HUES64 (cell line): ENCODE results near the gene TMOD1.

Experiments used
- H3K27ac ChIP-seq: 2 replicates; pipeline ENCODE4 v1.7.0; 2013; ENCODE audit warnings: low read depth, low read length, inconsistent platforms
- H3K27me3 ChIP-seq: 2 replicates; pipeline ENCODE4 v1.6.1; 2013; ENCODE audit warnings: mild to moderate bottlenecking, low read length; ENCODE audit not compliant: insufficient read depth
- H3K36me3 ChIP-seq: 2 replicates; pipeline ENCODE4 v1.6.1; 2013; ENCODE audit warnings: mild to moderate bottlenecking, low read length; ENCODE audit not compliant: insufficient read depth
- H3K4me1 ChIP-seq: 2 replicates; pipeline ENCODE4 v1.6.1; 2013; ENCODE audit warnings: mild to moderate bottlenecking, low read length, moderate library complexity; ENCODE audit not compliant: insufficient read depth
- H3K4me3 ChIP-seq: 2 replicates; pipeline ENCODE4 v1.5.1; 2013; ENCODE audit warnings: mild to moderate bottlenecking, low read length, moderate library complexity
- H3K9ac ChIP-seq: 2 replicates; pipeline ENCODE4 v1.6.1; 2013; ENCODE audit warnings: mild to moderate bottlenecking, low read depth, low read length
- H3K9me3 ChIP-seq: 2 replicates; pipeline ENCODE4 v1.6.1; 2013; ENCODE audit warnings: low read depth, low read length; ENCODE audit not compliant: insufficient read depth
- WGBS: fragments of 150-250, 120-280 bp; methylation state at CpG from one replicate; pipeline ENCODE4 v1.1.7; 2013; ENCODE audit warnings: missing lambda C conversion rate; 5-methylcytosine and 5-hydroxymethylcytosine counted together

TMOD1 gene

GRCh38 chr9:97534961-97535594 is 33.6 kb downstream of the TMOD1 start:
- H3K4me1 ChIP-seq: no peaks in the 10 kb centered on the region
- H3K27me3 ChIP-seq: no peaks in the 10 kb centered on the region
- 92% methylated on average over 10 of the region's 10 CpGs for WGBS
- no peaks in the 10 kb centered on the region for H3K9me3 ChIP-seq
- no peak overlapping the region for H3K27ac ChIP-seq
- H3K4me3 ChIP-seq: no peak overlapping the region
- no peak overlapping the region for H3K9ac ChIP-seq
- no peaks in the 10 kb centered on the region for H3K36me3 ChIP-seq

GRCh38 chr9:97535771-97536170 is 34.3 kb downstream of the TMOD1 start:
- H3K9me3 ChIP-seq: no peaks in the 10 kb centered on the region
- WGBS: 80% methylated on average over 5 of the region's 5 CpGs
- no peak overlapping the region for H3K9ac ChIP-seq
- H3K36me3 ChIP-seq: no peaks in the 10 kb centered on the region
- H3K4me3 ChIP-seq: no peak overlapping the region
- H3K27ac ChIP-seq: no peak overlapping the region
- no peaks in the 10 kb centered on the region for H3K27me3 ChIP-seq
- H3K4me1 ChIP-seq: no peaks in the 10 kb centered on the region

- WGBS: 87% methylated on average over 9 of the region's 9 CpGs
- H3K36me3 ChIP-seq: no peaks in the 10 kb centered on the region
- H3K4me3 ChIP-seq: no peak overlapping the region
- no peak overlapping the region for H3K9ac ChIP-seq
- H3K27me3 ChIP-seq: no peaks in the 10 kb centered on the region
- H3K4me1 ChIP-seq: no peaks in the 10 kb centered on the region
- no peaks in the 10 kb centered on the region for H3K9me3 ChIP-seq
- H3K27ac ChIP-seq: no peak overlapping the region
Measured at GRCh38 chr9:97536480-97536879, 35.0 kb downstream of the TMOD1 start.

GRCh38 chr9:97543561-97543960 is 42.1 kb downstream of the TMOD1 start:
- Histone ChIP-seq H3K4me3 (no peak overlapping the region), H3K36me3 (no peaks in the 10 kb centered on the region), H3K9ac (no peak overlapping the region), H3K27me3 (no peaks in the 10 kb centered on the region), H3K9me3 (no peaks in the 10 kb centered on the region), H3K4me1 (0 out of 2 replicates have a peak, but pooled peaks cover 4% of the 10 kb centered on the region), H3K27ac (no peak overlapping the region)
- WGBS: 38% methylated on average over 1 of the region's 1 CpG

- Histone ChIP-seq H3K27ac (no peak overlapping the region), H3K36me3 (no peaks in the 10 kb centered on the region), H3K9me3 (no peaks in the 10 kb centered on the region), H3K27me3 (no peaks in the 10 kb centered on the region), H3K4me3 (no peak overlapping the region), H3K4me1 (0 out of 2 replicates have a peak, but pooled peaks cover 4% of the 10 kb centered on the region), H3K9ac (no peak overlapping the region)
- 74% methylated on average over 8 of the region's 8 CpGs for WGBS
Measured at GRCh38 chr9:97545486-97545885, 44.0 kb downstream of the TMOD1 start.

GRCh38 chr9:97547098-97547829 is 45.8 kb downstream of the TMOD1 start:
- Histone ChIP-seq H3K27me3 (no peaks in the 10 kb centered on the region), H3K4me1 (0 out of 2 replicates have a peak, but pooled peaks cover 4% of the 10 kb centered on the region), H3K9me3 (no peaks in the 10 kb centered on the region), H3K27ac (no peak overlapping the region), H3K36me3 (no peaks in the 10 kb centered on the region), H3K4me3 (no peak overlapping the region), H3K9ac (no peak overlapping the region)
- WGBS: 95% methylated on average over 3 of the region's 3 CpGs

- Histone ChIP-seq H3K27me3 (no peaks in the 10 kb centered on the region), H3K4me3 (no peak overlapping the region), H3K36me3 (no peaks in the 10 kb centered on the region), H3K4me1 (0 out of 2 replicates have a peak, but pooled peaks cover 2% of the 10 kb centered on the region), H3K27ac (no peak overlapping the region), H3K9me3 (no peaks in the 10 kb centered on the region), H3K9ac (no peak overlapping the region)
- 92% methylated on average over 4 of the region's 5 CpGs for WGBS
Measured at GRCh38 chr9:97548379-97548778, 46.9 kb downstream of the TMOD1 start.

GRCh38 chr9:97548819-97549540 is 47.5 kb downstream of the TMOD1 start:
- Histone ChIP-seq H3K4me3 (no peak overlapping the region), H3K9me3 (no peaks in the 10 kb centered on the region), H3K27ac (no peak overlapping the region), H3K27me3 (no peaks in the 10 kb centered on the region), H3K4me1 (no peaks in the 10 kb centered on the region), H3K9ac (no peak overlapping the region), H3K36me3 (no peaks in the 10 kb centered on the region)
- WGBS: 93% methylated on average over 3 of the region's 3 CpGs

- 60% methylated on average over 1 of the region's 1 CpG for WGBS
- no peaks in the 10 kb centered on the region for H3K36me3 ChIP-seq
- no peaks in the 10 kb centered on the region for H3K4me1 ChIP-seq
- no peak overlapping the region for H3K27ac ChIP-seq
- H3K4me3 ChIP-seq: no peak overlapping the region
- no peak overlapping the region for H3K9ac ChIP-seq
- H3K27me3 ChIP-seq: no peaks in the 10 kb centered on the region
- no peaks in the 10 kb centered on the region for H3K9me3 ChIP-seq
Measured at GRCh38 chr9:97550386-97550785, 48.9 kb downstream of the TMOD1 start.

- Histone ChIP-seq H3K36me3 (no peaks in the 10 kb centered on the region), H3K27me3 (no peaks in the 10 kb centered on the region), H3K4me3 (no peak overlapping the region), H3K27ac (no peak overlapping the region), H3K9ac (no peak overlapping the region), H3K4me1 (no peaks in the 10 kb centered on the region), H3K9me3 (no peaks in the 10 kb centered on the region)
- WGBS: 98% methylated on average over 4 of the region's 5 CpGs
Measured at GRCh38 chr9:97551308-97551707, 49.8 kb downstream of the TMOD1 start.

- H3K4me3 ChIP-seq: no peak overlapping the region
- H3K9ac ChIP-seq: no peak overlapping the region
- H3K4me1 ChIP-seq: peaks cover 4% of the 10 kb centered on the region; the same call in 1 of the 2 replicates
- no peak overlapping the region for H3K27ac ChIP-seq
- no peaks in the 10 kb centered on the region for H3K9me3 ChIP-seq
- H3K36me3 ChIP-seq: no peaks in the 10 kb centered on the region
- no peaks in the 10 kb centered on the region for H3K27me3 ChIP-seq
- 90% methylated on average over 6 of the region's 6 CpGs for WGBS
Measured at GRCh38 chr9:97553141-97553540, 51.7 kb downstream of the TMOD1 start.
